Measurements from ENCODE around the gene FASTKD2.

Gene FASTKD2

GRCh38 chr2:206765242-206766056, at the start of gene FASTKD2, which contains the start of gene MDH1B:
TSS of gene FASTKD2 (plus strand) at chr2:206765606. CDS start at chr2:206766694, 1,088 bp downstream.
TSS of gene MDH1B (minus strand) at chr2:206765328. CDS start at chr2:206765271, 57 bp downstream.
- peak; percentile 86 for DNase-seq (ENCODE audit: low spot score)

GRCh38 chr2:206716623-206717022, 48.8 kb upstream of the FASTKD2 start:
- DNase-seq (ENCODE audit: low spot score), result no peak

- DNase-seq (ENCODE audit: low spot score), result no peak
Observed at GRCh38 chr2:206718296-206718695, 47.1 kb upstream of the FASTKD2 start, which contains the start of gene DYTN. TSS of gene DYTN (minus strand) at chr2:206718396. CDS start at chr2:206718279, 117 bp downstream.

- no peak for DNase-seq (ENCODE audit: low spot score)
Observed at GRCh38 chr2:206721256-206721920, 44.0 kb upstream of the FASTKD2 start.

DNA sequence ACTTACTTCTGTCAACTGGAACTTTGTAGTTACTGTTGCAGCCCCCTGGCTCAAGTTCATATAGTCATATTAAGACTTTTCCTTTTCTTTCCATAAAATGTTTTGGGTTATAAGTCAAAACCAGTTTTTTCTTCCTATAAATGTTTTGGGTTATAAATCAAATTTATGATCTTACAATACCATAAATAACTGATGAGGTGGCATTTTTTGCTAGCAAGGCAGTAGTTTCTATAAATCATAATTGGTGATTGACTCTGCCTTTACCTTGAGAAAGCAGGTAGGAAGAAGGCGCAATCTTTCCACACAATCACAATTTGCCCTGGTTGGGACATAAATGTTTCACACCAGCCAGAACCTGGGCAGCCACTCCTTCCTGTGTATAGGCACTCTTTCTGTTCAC, 42.1 kb upstream of the FASTKD2 start:
- DNase-seq (ENCODE audit: low spot score), result no peak

DNA sequence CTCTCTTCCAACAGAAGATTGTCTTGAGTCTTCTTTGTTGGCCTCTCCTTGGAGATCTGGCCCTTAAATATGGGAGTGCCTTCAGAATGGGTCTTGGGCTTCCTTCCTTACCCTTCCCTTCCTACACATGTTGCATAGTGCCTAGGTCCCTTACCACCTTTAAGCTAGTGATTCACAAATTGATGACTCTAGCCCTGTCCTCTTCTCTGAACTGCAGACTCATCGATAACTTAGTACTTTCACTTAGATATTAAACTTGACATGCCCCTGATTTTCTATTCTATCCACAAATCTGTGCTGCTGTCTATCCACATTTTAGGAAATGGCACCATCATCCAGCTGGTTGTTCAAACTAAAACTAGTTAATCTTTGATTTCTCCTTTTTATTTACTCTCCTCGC, 38.1 kb upstream of the FASTKD2 start:
- no peak for DNase-seq (ENCODE audit: low spot score)

- DNase-seq (ENCODE audit: low spot score), result no peak
Observed at GRCh38 chr2:206728277-206729199, 36.9 kb upstream of the FASTKD2 start.

- no peak for DNase-seq (ENCODE audit: low spot score)
Observed at GRCh38 chr2:206733341-206733740, 32.1 kb upstream of the FASTKD2 start.

- no peak for DNase-seq (ENCODE audit: low spot score)
Observed at GRCh38 chr2:206736935-206737334, 28.5 kb upstream of the FASTKD2 start.

GRCh38 chr2:206739271-206739670, 26.1 kb upstream of the FASTKD2 start:
- no peak for DNase-seq (ENCODE audit: low spot score)

DNA sequence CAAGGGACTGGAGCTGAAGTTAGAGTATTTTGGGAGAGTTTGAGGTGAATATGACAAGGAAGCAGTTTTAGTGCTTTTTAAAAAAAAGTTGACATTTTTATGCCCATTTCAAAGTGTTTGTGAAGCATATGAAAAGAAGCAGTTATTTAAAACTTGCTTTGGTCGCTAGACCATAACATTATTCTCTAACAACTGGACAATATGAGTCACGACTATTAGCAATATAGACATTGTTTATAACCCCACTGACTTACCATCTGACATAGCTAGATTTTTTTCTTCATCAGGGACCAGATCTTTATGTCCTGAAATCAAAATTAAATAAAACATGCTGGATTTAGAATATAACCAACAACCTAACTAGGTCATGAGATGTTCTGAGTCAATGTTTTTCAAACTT, 24.6 kb upstream of the FASTKD2 start:
- DNase-seq (ENCODE audit: low spot score), result no peak

DNA sequence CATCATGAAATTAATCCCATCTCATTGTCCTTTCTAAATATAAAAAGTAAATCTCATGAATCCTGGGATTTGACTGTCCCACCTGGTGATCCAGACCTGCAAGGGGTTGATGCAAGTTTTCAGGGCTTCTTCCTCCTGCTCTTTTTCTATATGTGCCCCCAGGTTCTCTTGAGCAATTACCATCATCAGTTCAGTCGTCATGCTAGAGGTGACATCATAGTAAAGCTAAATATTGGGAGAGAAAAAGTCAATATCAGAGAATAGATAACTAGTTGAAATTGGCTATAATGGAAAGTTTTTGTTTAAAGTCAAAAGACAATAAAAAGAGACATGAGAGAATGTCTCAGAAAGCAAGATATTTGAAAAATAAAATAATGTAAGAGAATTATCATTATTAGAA, 8.6 kb upstream of the FASTKD2 start:
- no peak for DNase-seq (ENCODE audit: low spot score)

DNA sequence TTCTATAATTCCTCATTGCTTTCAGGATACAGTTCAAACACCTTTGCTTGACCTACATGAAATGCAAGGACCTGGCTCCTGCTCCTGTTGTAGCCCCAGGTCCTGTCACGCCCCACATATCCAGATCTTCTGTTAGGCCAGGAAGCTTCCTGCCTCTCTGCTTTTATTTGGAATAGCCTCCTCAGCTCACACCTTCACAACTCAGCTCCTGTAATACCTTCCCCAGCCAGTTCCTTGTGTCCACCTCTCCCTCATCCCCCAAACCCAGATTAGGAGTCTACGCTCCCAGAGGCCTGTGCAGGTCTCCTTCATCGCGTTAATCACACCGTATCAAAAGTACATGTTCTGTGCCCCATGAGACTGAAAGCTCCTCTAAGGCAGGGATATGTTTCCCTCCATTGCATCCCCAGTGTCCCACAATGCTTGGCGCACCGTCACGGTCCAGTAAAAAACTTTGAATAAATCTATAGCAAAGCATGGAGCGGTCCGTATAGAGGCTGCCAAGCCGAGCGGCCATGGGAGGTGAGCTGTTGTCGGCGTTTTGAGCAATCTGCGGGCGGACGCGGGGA, 649 bp upstream of the FASTKD2 start:
- DNase-seq (ENCODE audit: low spot score), result no peak

- DNase-seq (ENCODE audit: low spot score), result no peak
Observed at GRCh38 chr2:206766057-206766930, 888 bp downstream of the FASTKD2 start.

DNA sequence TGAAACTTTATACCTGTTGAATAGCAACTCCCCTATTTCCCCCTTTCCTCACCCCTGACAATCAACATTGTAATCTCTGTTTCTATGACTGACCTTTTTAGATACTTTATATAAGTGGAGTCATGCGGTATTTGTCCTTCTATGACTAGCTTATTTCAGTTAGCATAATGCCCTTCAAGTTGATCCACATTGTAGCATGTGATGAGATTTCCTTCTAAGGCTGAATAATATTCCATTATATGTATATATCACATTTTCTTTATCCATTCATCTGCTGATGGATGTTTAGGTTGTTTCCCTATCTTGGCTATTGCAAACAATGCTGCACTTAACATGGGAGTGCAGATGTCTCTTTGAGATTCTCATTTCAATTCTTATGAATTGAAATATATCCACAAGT, 9.5 kb downstream of the FASTKD2 start:
- no peak for DNase-seq (ENCODE audit: low spot score)

- no peak for DNase-seq (ENCODE audit: low spot score)
Observed at GRCh38 chr2:206776432-206776831, 11.0 kb downstream of the FASTKD2 start.

- no peak for DNase-seq (ENCODE audit: low spot score)
Observed at GRCh38 chr2:206780671-206781070, 15.3 kb downstream of the FASTKD2 start.

- no peak for DNase-seq (ENCODE audit: low spot score)
Observed at GRCh38 chr2:206783718-206784117, 18.3 kb downstream of the FASTKD2 start.

DNA sequence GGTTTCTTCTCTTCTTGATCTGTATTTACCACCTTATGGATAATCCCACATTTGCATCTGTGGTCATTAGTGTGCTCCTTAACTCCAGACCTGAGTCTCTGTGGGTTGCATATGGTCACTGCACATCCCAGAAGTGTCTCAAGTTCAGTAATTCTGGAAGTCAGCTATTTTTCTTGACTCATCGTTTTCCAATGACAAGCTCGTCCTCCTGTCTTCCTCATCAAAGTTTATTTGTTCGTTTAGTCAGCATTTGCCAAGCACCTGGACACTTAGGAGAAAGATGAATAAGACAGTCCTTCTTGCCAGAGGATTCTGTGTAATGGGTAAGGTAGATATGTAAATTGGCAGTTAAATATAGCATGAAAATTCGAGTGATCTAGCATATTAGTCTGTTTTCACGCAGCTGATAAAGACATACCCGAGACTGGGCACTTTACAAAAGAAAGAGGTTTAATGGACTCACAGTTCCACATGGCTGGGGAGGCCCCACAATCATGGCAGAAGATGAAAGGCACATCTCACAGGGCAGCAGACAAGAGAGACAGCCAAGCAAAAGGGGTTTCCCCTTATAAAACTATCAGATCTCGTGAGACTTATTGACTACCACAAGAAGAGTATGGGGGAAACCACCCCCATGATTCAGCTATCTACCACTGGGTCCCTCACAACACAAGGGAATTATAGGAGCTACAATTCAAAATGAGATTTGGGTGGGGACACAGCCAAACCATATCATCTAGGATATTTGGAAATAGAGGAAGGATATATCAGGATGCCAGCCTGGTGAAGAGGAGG, 19.4 kb downstream of the FASTKD2 start:
- no peak for DNase-seq (ENCODE audit: low spot score)

Measured in CD4-positive, alpha-beta T cell treated with Interleukin-6 at 100 ng/mL for 8 hours (primary cell).